Kidney epithelial cell (primary cell): Measurements from ENCODE around the gene IL13. TPM values are rescaled to one million over a fixed set of nuclear protein-coding genes. Genes with fewer than 3 reads are reported as not detected.

Experiments
- DNase-seq: peaks from one replicate; pipeline ENCODE4 v3.0.0-alpha.2; 2010; ENCODE audit warnings: low read depth
- H3K27me3 ChIP-seq: 2 replicates; pipeline ENCODE4 v1.6.0; 2011; ENCODE audit warnings: low read length; ENCODE audit not compliant: control insufficient read depth, insufficient read depth
- H3K36me3 ChIP-seq: 2 replicates; pipeline ENCODE4 v1.5.1; 2011; ENCODE audit warnings: low read length; ENCODE audit not compliant: control insufficient read depth, insufficient read depth
- H3K4me3 ChIP-seq: 2 replicates; pipeline ENCODE4 v1.5.1; 2011; ENCODE audit warnings: low read depth, mild to moderate bottlenecking, control low read depth, low read length
- total RNA-seq: library from RNA; depleted of rRNA; stranded (reverse); fragments of >200 nt; gene quantifications from 2 replicates; pipeline ENCODE4 v1.2.3, GENCODE V29; 2015
- TF ChIP-seq, protein P1 (sequence below): IDR thresholded peaks from 2 replicates; pipeline ENCODE4 v1.5.1; 2011; ENCODE audit warnings: mild to moderate bottlenecking, moderate library complexity, low read length, control low read depth, inconsistent platforms; ENCODE audit not compliant: insufficient read depth, poor library complexity, severe bottlenecking

IL13 gene
- total RNA-seq, 1 donor from 2014 or later: not detected

DNA sequence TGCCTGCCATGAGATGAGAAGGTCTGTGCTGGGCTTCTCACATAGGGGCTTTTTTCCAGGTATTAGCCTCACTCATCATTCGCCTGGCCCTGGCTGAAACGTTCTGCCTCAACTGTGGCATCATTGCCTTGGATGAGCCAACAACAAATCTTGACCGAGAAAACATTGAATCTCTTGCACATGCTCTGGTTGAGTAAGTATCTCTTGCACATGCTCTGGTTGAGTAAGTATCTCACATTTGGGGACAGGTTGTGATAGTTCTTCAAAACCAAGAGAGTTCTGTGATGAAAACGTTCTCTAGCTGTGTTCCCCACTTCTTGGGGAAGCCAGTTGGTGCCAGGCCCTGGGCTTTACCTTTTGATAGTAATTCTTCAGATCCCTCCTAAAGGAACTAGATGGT is 17.4 kb upstream of the IL13 start:
- TF ChIP-seq, protein P1, sequence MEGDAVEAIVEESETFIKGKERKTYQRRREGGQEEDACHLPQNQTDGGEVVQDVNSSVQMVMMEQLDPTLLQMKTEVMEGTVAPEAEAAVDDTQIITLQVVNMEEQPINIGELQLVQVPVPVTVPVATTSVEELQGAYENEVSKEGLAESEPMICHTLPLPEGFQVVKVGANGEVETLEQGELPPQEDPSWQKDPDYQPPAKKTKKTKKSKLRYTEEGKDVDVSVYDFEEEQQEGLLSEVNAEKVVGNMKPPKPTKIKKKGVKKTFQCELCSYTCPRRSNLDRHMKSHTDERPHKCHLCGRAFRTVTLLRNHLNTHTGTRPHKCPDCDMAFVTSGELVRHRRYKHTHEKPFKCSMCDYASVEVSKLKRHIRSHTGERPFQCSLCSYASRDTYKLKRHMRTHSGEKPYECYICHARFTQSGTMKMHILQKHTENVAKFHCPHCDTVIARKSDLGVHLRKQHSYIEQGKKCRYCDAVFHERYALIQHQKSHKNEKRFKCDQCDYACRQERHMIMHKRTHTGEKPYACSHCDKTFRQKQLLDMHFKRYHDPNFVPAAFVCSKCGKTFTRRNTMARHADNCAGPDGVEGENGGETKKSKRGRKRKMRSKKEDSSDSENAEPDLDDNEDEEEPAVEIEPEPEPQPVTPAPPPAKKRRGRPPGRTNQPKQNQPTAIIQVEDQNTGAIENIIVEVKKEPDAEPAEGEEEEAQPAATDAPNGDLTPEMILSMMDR: no peak
- no peaks in the 10 kb centered on the region for H3K36me3 ChIP-seq
- no peak for DNase-seq
- no peaks in the 10 kb centered on the region for H3K27me3 ChIP-seq
- H3K4me3 ChIP-seq: no peak overlapping the region

DNA sequence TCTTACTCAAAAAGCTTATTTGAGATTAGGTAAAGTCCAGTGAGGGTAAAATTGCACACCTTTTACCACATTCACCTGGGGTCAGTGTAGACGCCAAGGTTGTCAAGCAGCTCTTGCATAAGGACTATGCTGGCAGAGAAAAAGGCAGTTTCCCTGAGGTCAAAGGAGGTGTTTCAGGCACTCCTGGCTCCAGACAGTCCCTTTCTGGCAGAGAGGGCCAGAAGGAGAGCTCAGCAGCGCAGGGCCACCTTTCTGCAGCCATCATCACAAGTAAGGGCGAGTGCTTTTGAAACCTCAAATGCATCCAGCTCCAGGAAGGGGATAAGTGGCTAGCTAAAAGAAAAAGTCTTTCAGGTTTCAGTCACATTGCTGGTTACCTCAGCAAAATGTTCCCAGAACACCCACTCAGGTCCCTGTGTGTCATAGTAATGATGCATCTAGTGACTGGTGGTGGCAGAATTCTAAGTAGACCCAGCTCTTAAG is 16.7 kb upstream of the IL13 start:
- DNase-seq: no peak
- Histone ChIP-seq H3K36me3 (no peaks in the 10 kb centered on the region), H3K27me3 (no peaks in the 10 kb centered on the region), H3K4me3 (no peak overlapping the region)
- TF ChIP-seq, protein P1: no peak

DNA sequence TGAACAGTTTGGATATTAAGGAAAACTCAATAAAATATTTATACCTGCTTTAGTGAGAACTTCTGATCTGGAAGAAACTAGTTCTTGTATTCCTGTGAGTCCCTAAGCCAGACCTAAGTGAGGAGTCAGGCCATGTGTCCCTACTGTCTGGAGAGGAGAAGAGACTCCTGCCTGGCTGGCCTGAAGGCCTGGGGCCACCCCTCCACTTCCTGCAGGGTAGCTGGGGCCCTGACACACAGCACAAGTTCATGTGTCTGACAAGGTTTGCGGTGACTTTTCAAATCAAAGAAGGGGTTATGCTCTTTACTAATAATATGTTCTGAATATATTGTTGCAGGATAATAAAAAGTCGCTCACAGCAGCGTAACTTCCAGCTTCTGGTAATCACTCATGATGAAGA is 16.1 kb upstream of the IL13 start:
- Histone ChIP-seq H3K36me3 (no peaks in the 10 kb centered on the region), H3K27me3 (no peaks in the 10 kb centered on the region), H3K4me3 (no peak overlapping the region)
- TF ChIP-seq, protein P1: no peak
- no peak for DNase-seq

DNA sequence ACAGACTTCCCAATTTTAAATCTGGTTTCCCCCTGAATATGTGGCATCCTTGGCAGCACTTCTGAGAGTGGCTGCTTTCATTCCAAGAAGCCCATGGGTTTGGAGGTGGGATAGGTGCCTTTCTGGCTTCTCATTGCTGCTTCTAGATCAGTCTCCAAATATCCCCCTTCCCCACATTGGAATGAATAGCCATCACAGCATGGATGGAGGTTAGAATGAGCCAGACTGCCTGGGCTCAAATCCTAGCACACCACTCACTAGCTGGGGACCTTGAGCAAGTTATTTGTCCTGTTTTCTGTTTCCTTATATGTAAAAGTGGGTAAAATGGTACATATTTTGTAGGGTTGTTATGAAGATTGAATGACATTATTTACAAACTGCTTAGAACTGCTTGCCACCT is 13.8 kb upstream of the IL13 start:
- no peaks in the 10 kb centered on the region for H3K36me3 ChIP-seq
- DNase-seq: no peak
- no peaks in the 10 kb centered on the region for H3K27me3 ChIP-seq
- TF ChIP-seq, protein P1: no peak
- H3K4me3 ChIP-seq: no peak overlapping the region

DNA sequence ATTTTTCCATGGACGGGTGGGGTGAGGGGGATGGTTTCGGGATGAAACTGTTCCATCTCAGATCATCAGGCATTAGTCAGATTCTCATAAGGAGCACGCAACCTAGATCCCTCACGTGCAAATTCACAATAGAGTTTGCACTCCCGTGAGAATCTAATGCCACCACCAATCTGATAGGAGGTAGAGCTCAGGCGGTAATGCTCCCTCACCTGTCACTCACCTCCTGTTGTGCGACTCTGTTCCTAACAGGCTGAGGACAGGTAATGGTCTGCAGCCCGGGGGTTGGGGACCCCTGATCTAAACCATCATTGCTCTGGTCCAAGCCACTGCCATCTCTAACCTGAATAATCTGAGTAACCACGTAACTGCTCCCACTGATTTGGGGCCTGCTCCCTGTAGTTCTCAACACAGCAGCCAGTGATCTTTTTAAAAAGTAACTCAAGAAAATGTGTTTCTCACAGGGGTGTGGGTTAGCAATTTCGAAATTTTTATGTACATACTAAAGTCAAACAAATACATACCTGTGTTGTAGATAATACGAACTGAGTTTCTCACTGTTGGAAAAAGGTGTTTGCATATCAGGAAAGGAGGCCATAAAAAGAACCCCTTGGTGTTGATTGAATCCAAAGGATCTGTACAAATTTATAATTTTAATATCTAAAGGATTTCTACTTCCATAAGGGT is 11.2 kb upstream of the IL13 start:
- Histone ChIP-seq H3K27me3 (no peaks in the 10 kb centered on the region), H3K4me3 (no peak overlapping the region), H3K36me3 (no peaks in the 10 kb centered on the region)
- DNase-seq: no peak
- TF ChIP-seq, protein P1: no peak

DNA sequence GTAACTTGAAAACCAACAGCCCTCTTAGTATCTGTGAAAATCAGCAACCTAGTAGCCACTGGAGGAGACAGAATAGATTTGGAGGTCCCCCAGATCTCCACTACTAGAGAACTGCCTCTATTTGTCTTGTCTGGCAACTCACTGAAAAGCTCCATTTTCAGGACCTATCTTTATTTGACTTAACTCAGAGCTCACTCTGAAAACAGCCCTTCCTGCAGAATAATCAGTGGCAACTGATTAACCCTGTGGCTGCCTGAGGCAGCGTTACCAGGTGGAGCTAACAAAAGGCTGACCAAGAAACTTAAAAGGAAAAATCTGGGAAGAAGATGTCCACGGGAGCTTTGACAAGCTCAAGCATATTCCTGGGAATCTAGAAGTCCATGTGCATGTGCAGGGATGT is 10.5 kb upstream of the IL13 start:
- H3K36me3 ChIP-seq: no peaks in the 10 kb centered on the region
- TF ChIP-seq, protein P1: no peak
- H3K27me3 ChIP-seq: no peaks in the 10 kb centered on the region
- DNase-seq: no peak
- no peak overlapping the region for H3K4me3 ChIP-seq
